K562 (cell line): ENCODE results near the gene SLC25A15. TPM values are rescaled to one million over a fixed set of nuclear protein-coding genes. Genes with fewer than 3 reads are reported as not detected.

ENCODE experiments used
- ATAC-seq: fragments of 200-7000 bp; cut with Tn5 transposase; 3 replicates; pipeline ENCODE4 v1.9.1; 2020; ENCODE audit warnings: moderate library complexity
- BruUV-seq: library from RNA; stranded (reverse); fragments of 400-500 nt; replicated peaks from 2 replicates; lab custom pipeline; 2021; lab: Mats Ljungman, UMichigan
- CTCF ChIA-PET: fragments of 300-600 bp; formaldehyde crosslinking; extraction: SDS; loops from one replicate; lab custom pipeline; 2021; ENCODE audit warnings: low intra/inter-chr PET ratio; lab: Yijun Ruan, JAX
- POLR2A ChIA-PET: fragments of 300-600, 350-650 bp; sonication (Branson Sonifier 250); formaldehyde crosslinking; extraction: SDS; loops from one replicate; lab custom pipeline; 2021; ENCODE audit warnings: antibody characterized with exemption, inconsistent platforms; lab: Yijun Ruan, JAX
- DNase-seq, 4 experiments: peaks; one replicate each; pipeline versions ENCODE4 v3.0.0 to v3.0.0-alpha.2; 2011 to 2018; ENCODE audit warnings: low spot score in 3 of 4, mixed read lengths in 3 of 4; ENCODE audit errors: extremely low read depth in 1 of 4
- FAIRE-seq: peaks from 2 replicates; lab custom pipeline; 2011; peaks lifted over from hg19 to GRCh38; lab: Jason Lieb, UNC
- H2AFZ ChIP-seq: 2 replicates; pipeline ENCODE4 v1.6.0; 2011; ENCODE audit warnings: low read depth, low read length, control low read depth, inconsistent platforms
- H3K27ac ChIP-seq: fragments of 200-600 bp; 3 replicates; pipeline ENCODE4 v1.8.0; 2011; ENCODE audit warnings: low read depth, mild to moderate bottlenecking, control low read depth, inconsistent platforms, low read length, moderate library complexity, mixed read lengths; ENCODE audit errors: extremely low read depth
- H3K27me3 ChIP-seq, 2 experiments: fragments of 300-600 bp in 1 of 2; 2 replicates in 1 of 2; 3 replicates in 1 of 2; pipeline versions ENCODE4 v1.6.0 to v1.8.0; 2011; ENCODE audit warnings: inconsistent platforms in 2 of 2, low read length in 2 of 2, mild to moderate bottlenecking in 1 of 2, mixed read lengths in 1 of 2, moderate library complexity in 1 of 2; ENCODE audit not compliant: control insufficient read depth in 2 of 2, insufficient read depth in 2 of 2
- H3K36me3 ChIP-seq: fragments of 300-600 bp; 3 replicates; pipeline ENCODE4 v1.8.0; 2011; ENCODE audit warnings: mild to moderate bottlenecking, low read length, inconsistent platforms; ENCODE audit not compliant: control insufficient read depth, insufficient read depth
- H3K4me1 ChIP-seq, 2 experiments: fragments of 200-600 bp in 1 of 2; replicated peaks in 1 of 2; 2 replicates in 1 of 2; 3 replicates in 1 of 2; pipeline versions ENCODE4 v1.5.1 to v1.8.0; 2011; ENCODE audit warnings: inconsistent platforms in 2 of 2, low read length in 2 of 2, mild to moderate bottlenecking in 1 of 2, mixed read lengths in 1 of 2, moderate library complexity in 1 of 2; ENCODE audit not compliant: control insufficient read depth in 2 of 2, insufficient read depth in 2 of 2
- H3K4me2 ChIP-seq: 2 replicates; pipeline ENCODE4 v1.6.1; 2011; ENCODE audit warnings: low read length, control low read depth, inconsistent platforms, mixed read lengths; ENCODE audit not compliant: insufficient read depth
- H3K4me3 ChIP-seq: fragments of 200-600 bp; sonication (generic), shearing (Covaris generic); 2 replicates; pipeline ENCODE4 v1.5.1; 2016; ENCODE audit warnings: control low read depth, inconsistent platforms
- H3K79me2 ChIP-seq: fragments of 200-600 bp; 3 replicates; pipeline ENCODE4 v1.8.0; 2011; ENCODE audit warnings: low read length, inconsistent platforms; ENCODE audit not compliant: control insufficient read depth, insufficient read depth
- H3K9ac ChIP-seq, 2 experiments: 2 replicates each; pipeline versions ENCODE4 v1.6.0 to v1.6.1; 2011; ENCODE audit warnings: low read depth in 2 of 2, low read length in 2 of 2, control low read depth in 1 of 2, inconsistent platforms in 1 of 2, mild to moderate bottlenecking in 1 of 2, mixed read lengths in 1 of 2; ENCODE audit not compliant: insufficient read depth in 1 of 2
- H3K9me1 ChIP-seq: one replicate; pipeline ENCODE4 v1.6.0; 2011; ENCODE audit warnings: inconsistent platforms, mild to moderate bottlenecking, low read length, moderate library complexity; ENCODE audit not compliant: control insufficient read depth, insufficient read depth
- H3K9me3 ChIP-seq: replicated peaks from 2 replicates; pipeline ENCODE4 v1.5.1; 2011; ENCODE audit warnings: low read depth, low read length, inconsistent platforms; ENCODE audit not compliant: control insufficient read depth, insufficient read depth
- H4K20me1 ChIP-seq: replicated peaks from 2 replicates; pipeline ENCODE4 v1.6.1; 2011; ENCODE audit warnings: low read length, inconsistent platforms, mixed read lengths; ENCODE audit not compliant: control insufficient read depth, insufficient read depth
- ATF1 ChIP-seq, 2 experiments: fragments of 450-650 bp in 1 of 2; IDR thresholded peaks; 2 replicates each; pipeline ENCODE4 v1.6.1; 2016; ENCODE audit warnings: missing compliant biosample characterization in 1 of 2, missing genetic modification characterization in 1 of 2
- BHLHE40 ChIP-seq: IDR thresholded peaks from 2 replicates; pipeline ENCODE4 v1.6.1; 2011; ENCODE audit warnings: low read length, improper control_type of control experiment
- CBX5 ChIP-seq: IDR thresholded peaks from 2 replicates; pipeline ENCODE4 v1.6.1; 2014; ENCODE audit warnings: low read depth, borderline replicate concordance
- CCAR2 ChIP-seq: fragments of 200-400 bp; formaldehyde crosslinking; IDR thresholded peaks from 2 replicates; pipeline ENCODE4 v1.6.1; 2017; ENCODE audit warnings: mild to moderate bottlenecking, low read depth, low read length
- CTCF ChIP-seq, 3 experiments: IDR thresholded peaks in 2 of 3; conservative IDR thresholded peaks in 1 of 3; 2 replicates each; pipeline ENCODE4 v1.5.1; 2011 to 2012; ENCODE audit warnings: low read length in 3 of 3, mild to moderate bottlenecking in 3 of 3, control low read depth in 2 of 3, improper control_type of control experiment in 1 of 3, inconsistent platforms in 1 of 3, low read depth in 1 of 3, mixed read lengths in 1 of 3, moderate library complexity in 1 of 3; ENCODE audit not compliant: insufficient read depth in 2 of 3
- ESRRB ChIP-seq: fragments of 250-450 bp; sonication (Bioruptor Pico); IDR thresholded peaks from 2 replicates; pipeline ENCODE4 v1.5.0; 2020; ENCODE audit warnings: mild to moderate bottlenecking, moderate library complexity, borderline replicate concordance
- GMEB1 ChIP-seq: fragments of 250-450 bp; sonication (Bioruptor Pico); IDR thresholded peaks from 2 replicates; pipeline ENCODE4 v1.4.0; 2020; ENCODE audit warnings: mild to moderate bottlenecking
- HDAC1 ChIP-seq, 2 experiments: fragments of 450-650 bp; IDR thresholded peaks; 2 replicates each; pipeline ENCODE4 v1.6.1; 2016 to 2017; ENCODE audit warnings: inconsistent platforms in 1 of 2, mild to moderate bottlenecking in 1 of 2, moderate library complexity in 1 of 2
- HDGF ChIP-seq: fragments of 450-650 bp; IDR thresholded peaks from 2 replicates; pipeline ENCODE4 v1.6.1; 2016
- JUNB ChIP-seq: fragments of 450-650 bp; formaldehyde crosslinking; conservative IDR thresholded peaks from 2 replicates; pipeline ENCODE4 v1.4.0; 2020; ENCODE audit warnings: mild to moderate bottlenecking
- NR2C1 ChIP-seq, 2 experiments: fragments of 450-650 bp; IDR thresholded peaks; 2 replicates each; pipeline ENCODE4 v1.6.1; 2017; ENCODE audit warnings: mild to moderate bottlenecking in 2 of 2, antibody characterized with exemption in 1 of 2, inconsistent platforms in 1 of 2, missing compliant biosample characterization in 1 of 2, missing genetic modification characterization in 1 of 2
- RAD21 ChIP-seq, 2 experiments: fragments of 250-450 bp in 1 of 2; fragments of 450-650 bp in 1 of 2; sonication (Bioruptor Pico) in 1 of 2; formaldehyde crosslinking in 1 of 2; IDR thresholded peaks in 1 of 2; conservative IDR thresholded peaks in 1 of 2; 2 replicates each; pipeline versions ENCODE4 v1.4.0 to v1.8.0; 2020 to 2022; ENCODE audit warnings: mild to moderate bottlenecking in 2 of 2, moderate library complexity in 1 of 2
- RBM39 ChIP-seq: fragments of 200-400 bp; formaldehyde crosslinking; optimal IDR thresholded peaks from 2 replicates; pipeline ENCODE3; 2018; ENCODE audit warnings: low read depth, low read length
- TAF7 ChIP-seq: fragments of 450-650 bp; IDR thresholded peaks from 2 replicates; pipeline ENCODE4 v1.6.1; 2016; ENCODE audit warnings: missing genetic modification characterization, missing compliant biosample characterization
- WGBS: fragments of 100-300 bp; shearing (Covaris generic); methylation state at CpG from one replicate; pipeline ENCODE4 v1.1.6; 2016; ENCODE audit warnings: low coverage, mixed read lengths; ENCODE audit not compliant: insufficient coverage; ENCODE audit errors: missing lambda C conversion rate; 5-methylcytosine and 5-hydroxymethylcytosine counted together
- in situ Hi-C: fragments of 300-500 bp; cut with MboI; formaldehyde crosslinking; loops from 4 replicates; pipeline ENCODE4 v1.15.0; 2018; ENCODE audit warnings: inconsistent platforms, mixed read lengths
- intact Hi-C: fragments of 100-400 bp; cut with micrococcal nuclease; formaldehyde crosslinking; loops from 2 replicates; pipeline ENCODE4 v1.14.2; 2022
- polyA plus RNA-seq, 8 experiments: library from polyadenylated mRNA; depleted of rRNA in 4 of 8; stranded (reverse) in 5 of 8; unstranded in 3 of 8; fragments of >200 nt; fragmentation: Nextera tagmentation in 2 of 8; fragmentation: Illumina TruSeq in 1 of 8; extraction: Ambion mirVana in 2 of 8; extraction: Trizol in 1 of 8; gene quantifications; 2 replicates each; pipeline versions ENCODE4 v1.2.1 to v1.2.3, GENCODE V29; 2011 to 2014; ENCODE audit warnings: inconsistent platforms in 1 of 8, missing spikeins in 1 of 8
- total RNA-seq, 7 experiments: library from RNA; depleted of rRNA in 6 of 7; stranded (reverse); fragments of >200 nt in 6 of 7; fragmentation: Illumina TruSeq in 2 of 7; extraction: Trizol in 2 of 7; gene quantifications; 2 replicates each; pipeline versions ENCODE4 v1.2.1 to v1.2.3, GENCODE V29; 2011 to 2021; ENCODE audit warnings: low replicate concordance in 1 of 7
- TF ChIP-seq, protein P1 (sequence below): sonication (generic); formaldehyde crosslinking; IDR thresholded peaks from 2 replicates; pipeline ENCODE4 v1.8.0; 2022; ENCODE audit warnings: mild to moderate bottlenecking, missing genetic modification reagents

SLC25A15 gene
- total and polyA plus RNA-seq, 9 of the 15 experiments (the other 6 are each of a cell fraction or from before 2014, with no cell fraction given) = 3.5 to 30.5 (median 20.3) TPM

- TF ChIP-seq NR2C1 (IDR thresholded peaks at IDR 0.05) (no peak), NR2C1 (tag; IDR thresholded peaks at IDR 0.05) (no peak), CBX5 (no peak), TAF7 (tag) (no peak), JUNB (CRISPR knock-in tag) (no peak), CCAR2 (no peak), ATF1 (CRISPR knock-in tag; IDR thresholded peaks at IDR 0.05) (no peak), ATF1 (tag; IDR thresholded peaks at IDR 0.05) (no peak), HDGF (no peak)
- TF ChIP-seq, protein P1, sequence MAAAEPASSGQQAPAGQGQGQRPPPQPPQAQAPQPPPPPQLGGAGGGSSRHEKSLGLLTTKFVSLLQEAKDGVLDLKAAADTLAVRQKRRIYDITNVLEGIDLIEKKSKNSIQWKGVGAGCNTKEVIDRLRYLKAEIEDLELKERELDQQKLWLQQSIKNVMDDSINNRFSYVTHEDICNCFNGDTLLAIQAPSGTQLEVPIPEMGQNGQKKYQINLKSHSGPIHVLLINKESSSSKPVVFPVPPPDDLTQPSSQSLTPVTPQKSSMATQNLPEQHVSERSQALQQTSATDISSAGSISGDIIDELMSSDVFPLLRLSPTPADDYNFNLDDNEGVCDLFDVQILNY (CRISPR knock-in tag) = no peak
Observed at GRCh38 chr13:40779796-40780285, 9.6 kb upstream of the SLC25A15 start (continued).

DNA sequence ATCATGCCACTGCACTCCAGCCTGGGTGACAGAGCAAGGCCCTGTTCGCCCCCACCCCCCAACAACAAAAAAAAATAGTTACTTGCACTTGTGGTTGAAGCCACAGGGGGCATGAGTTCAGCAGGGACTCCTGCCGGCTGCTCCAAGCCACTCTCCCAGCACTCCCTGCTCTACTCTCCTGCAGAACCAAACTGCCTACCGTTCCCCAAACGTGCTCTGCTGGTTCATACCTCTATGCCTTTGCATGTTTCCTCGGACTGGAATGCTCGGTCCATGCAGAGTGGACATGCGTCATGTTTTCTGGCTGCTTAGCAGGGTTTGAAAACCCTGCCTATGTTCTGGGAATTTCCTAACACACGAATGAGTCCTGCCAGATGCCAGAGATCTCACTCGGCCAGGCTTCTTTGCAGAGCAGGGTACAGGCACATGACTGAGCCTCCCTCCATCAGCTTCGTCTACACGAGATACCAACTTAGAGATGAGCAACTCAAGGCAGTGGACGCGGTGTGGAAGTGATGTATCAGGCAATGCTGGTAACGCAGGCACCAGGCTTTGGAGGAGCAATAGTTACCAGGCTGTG lies 8.5 kb upstream of the SLC25A15 start:
- intact Hi-C loops (loop anchor here (10.0 kb wide), 1 partner anchor 244 kb away; no protein-coding TSS in a partner anchor), in situ Hi-C loops (loop anchor here (25.0 kb wide), 1 partner anchor 281 kb away; the partner anchor contains the start of gene WBP4)
- DNase-seq = peak; percentile 20 to 53 (median 38)
- ChIA-PET CTCF (interaction anchor here (0.7 kb wide), 2 partner anchors 212 to 441 kb away, joined by 3 to 4 read pairs; no protein-coding TSS in a partner anchor), POLR2A (interaction anchor here (0.6 kb wide), 1 partner anchor 148 kb away, joined by 3 read pairs; no protein-coding TSS in a partner anchor)
- H3K4me3 ChIP-seq = no peak overlapping the region
- peak overlapping the region; percentile 85 for H2AFZ ChIP-seq
- peaks cover 4 to 8% of the 10 kb centered on the region in 2 experiments; a peak in 3 of 5 replicates for H3K4me1 ChIP-seq
- no TSS peak for BruUV-seq
- H3K27me3 ChIP-seq = no peaks in the 10 kb centered on the region
- ATAC-seq = peak; percentile 78
- H3K4me2 ChIP-seq = no peak overlapping the region; the same call in 1 of the 2 replicates
- H3K36me3 ChIP-seq = no peaks in the 10 kb centered on the region
- H3K79me2 ChIP-seq = no peaks in the 10 kb centered on the region
- no peak for FAIRE-seq
- whole genome bisulfite sequencing = 31% methylated on average over 10 of the region's 14 CpGs
- no peak overlapping the region for H3K27ac ChIP-seq
- H4K20me1 ChIP-seq = no peaks in the 10 kb centered on the region
- H3K9ac ChIP-seq = no peak overlapping the region
- H3K9me3 ChIP-seq = no peaks in the 10 kb centered on the region
- H3K9me1 ChIP-seq = no peaks in the 10 kb centered on the region
- TF ChIP-seq CTCF (IDR thresholded peaks at IDR 0.05 in 2 of 3, conservative IDR thresholded peaks at IDR 0.05 in 1 of 3; ENCODE audit: insufficient read depth in 2 of 3, low read depth in 1 of 3, low read length in 3 of 3) = peak; percentile 45 to 61 (median 47); a peak in 5 of 6 replicates
- 0 out of 4 replicates have a peak, but pooled peaks of 1 of the 2 experiments have one; percentile 10 for TF ChIP-seq RAD21 (CRISPR knock-in tag; conservative IDR thresholded peaks at IDR 0.05 in 1 of 2, IDR thresholded peaks at IDR 0.05 in 1 of 2)
- no peak for TF ChIP-seq HDAC1 (IDR thresholded peaks at IDR 0.05)
- no peak for TF ChIP-seq GMEB1 (CRISPR knock-in tag)
- TF ChIP-seq BHLHE40 = no peak
- no peak for TF ChIP-seq RBM39
- no peak for TF ChIP-seq ESRRB (CRISPR knock-in tag)
